NCI-H774 (cell line): ENCODE measurements around the gene DOCK9.
A peak's percentile ranks its signal among the peaks of the same experiment; 100 is the strongest.

Experiments used
- DNase-seq: peaks from one replicate; lab custom pipeline; 2025; lab: John Stamatoyannopoulos, UW

Gene DOCK9

GRCh38 chr13:98851276-98851675 is 126.6 kb downstream of the DOCK9 start:
- no peak for DNase-seq

GRCh38 chr13:98848746-98849145 is 129.1 kb downstream of the DOCK9 start:
- no peak for DNase-seq

- DNase-seq: no peak
Measured at GRCh38 chr13:98847780-98848179, 130.1 kb downstream of the DOCK9 start.

GRCh38 chr13:98846986-98847385 is 130.9 kb downstream of the DOCK9 start:
- no peak for DNase-seq

- no peak for DNase-seq
Measured at GRCh38 chr13:98846521-98846920, 131.3 kb downstream of the DOCK9 start.

- no peak for DNase-seq
Measured at GRCh38 chr13:98845742-98846141, 132.1 kb downstream of the DOCK9 start.

GRCh38 chr13:98844021-98844420 is 133.8 kb downstream of the DOCK9 start:
- DNase-seq: no peak

GRCh38 chr13:98843482-98843877 is 134.4 kb downstream of the DOCK9 start:
- DNase-seq: no peak

GRCh38 chr13:98842858-98843481 is 134.9 kb downstream of the DOCK9 start:
- peak; percentile 72 for DNase-seq

- DNase-seq: peak; percentile 41
Measured at GRCh38 chr13:98842070-98842469, 135.8 kb downstream of the DOCK9 start.

GRCh38 chr13:98839856-98840769 is 137.8 kb downstream of the DOCK9 start:
- peak; percentile 26 for DNase-seq

- DNase-seq: no peak
Measured at GRCh38 chr13:98838776-98839175, 139.1 kb downstream of the DOCK9 start.

- no peak for DNase-seq
Measured at GRCh38 chr13:98837896-98838295, 140.0 kb downstream of the DOCK9 start.

GRCh38 chr13:98835156-98835555 is 142.7 kb downstream of the DOCK9 start:
- no peak for DNase-seq

GRCh38 chr13:98834254-98834960 is 143.5 kb downstream of the DOCK9 start:
- DNase-seq: no peak

GRCh38 chr13:98831236-98831635 is 146.6 kb downstream of the DOCK9 start:
- no peak for DNase-seq

- no peak for DNase-seq
Measured at GRCh38 chr13:98829541-98829940, 148.3 kb downstream of the DOCK9 start.

- no peak for DNase-seq
Measured at GRCh38 chr13:98828614-98829013, 149.2 kb downstream of the DOCK9 start.

GRCh38 chr13:98827449-98827848 is 150.4 kb downstream of the DOCK9 start:
- DNase-seq: no peak

GRCh38 chr13:98826146-98826545 is 151.7 kb downstream of the DOCK9 start:
- DNase-seq: no peak

GRCh38 chr13:98825659-98826058 is 152.2 kb downstream of the DOCK9 start:
- DNase-seq: no peak

- DNase-seq: no peak
Measured at GRCh38 chr13:98824376-98825160, 153.3 kb downstream of the DOCK9 start.
